ENCODE results near the gene SNU13.
"Not testable (repeated sequence)": the region's sequence is repeated elsewhere in the genome, so short reads cannot be mapped to it uniquely, and the experiment has no call there.

Gene SNU13

DNA sequence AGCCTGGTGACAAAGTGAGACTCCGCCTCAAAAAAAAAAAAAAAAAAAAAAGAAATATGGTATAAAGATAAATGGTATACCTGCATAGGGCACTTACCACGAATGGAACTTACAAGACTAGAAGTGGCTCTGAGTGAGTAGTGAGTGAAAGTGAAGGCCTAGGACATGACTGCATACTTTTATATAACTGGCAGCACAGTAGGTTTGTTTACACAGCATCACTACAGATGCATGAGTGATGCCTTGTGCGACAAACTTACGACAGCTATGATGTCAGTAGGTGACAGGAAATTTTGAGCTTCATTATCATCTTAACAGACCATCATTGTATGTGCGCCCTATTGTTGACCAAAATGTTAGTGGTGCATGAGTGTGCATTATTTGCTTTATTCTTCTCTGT is 49.9 kb downstream of the SNU13 start:
- no peak for DNase-seq

DNA sequence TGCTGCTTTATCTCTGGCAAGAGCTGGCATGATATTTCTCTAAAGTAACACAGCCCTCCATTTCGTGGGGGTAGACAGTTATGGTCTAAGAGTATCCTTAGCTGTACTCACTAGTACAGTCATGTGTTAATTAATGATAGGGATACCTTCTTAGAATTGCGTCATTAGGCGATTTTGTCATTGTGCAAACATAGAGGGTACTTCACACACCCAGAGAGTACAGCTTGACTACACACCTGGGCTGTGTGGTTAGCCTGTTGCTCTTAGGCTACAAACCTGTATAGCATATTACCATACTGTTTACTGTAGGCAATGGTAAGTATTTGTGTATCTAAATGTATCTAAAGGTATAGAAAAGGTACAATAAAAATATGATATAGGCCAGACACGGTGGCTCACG is 50.5 kb downstream of the SNU13 start:
- no peak for DNase-seq

DNA sequence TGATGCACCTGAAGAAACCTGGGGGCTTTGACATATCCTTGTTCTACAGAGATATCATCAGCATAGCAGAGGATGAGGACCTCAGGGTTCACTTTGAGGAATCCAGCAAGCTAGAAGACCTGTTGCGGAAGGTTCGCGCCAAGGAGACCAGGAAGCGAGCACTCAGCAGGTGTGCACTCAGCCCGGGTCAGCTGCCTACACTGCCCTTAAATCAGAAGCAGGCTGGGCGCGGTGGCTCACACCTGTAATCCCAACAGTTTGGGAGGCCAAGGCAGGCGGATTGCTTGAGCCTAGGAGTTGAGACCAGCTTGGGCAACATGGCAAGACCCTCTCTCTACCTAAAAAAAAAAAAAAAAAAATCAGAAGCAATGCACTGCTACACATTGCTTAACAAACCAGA is 51.0 kb downstream of the SNU13 start:
- DNase-seq = not testable (repeated sequence)

DNA sequence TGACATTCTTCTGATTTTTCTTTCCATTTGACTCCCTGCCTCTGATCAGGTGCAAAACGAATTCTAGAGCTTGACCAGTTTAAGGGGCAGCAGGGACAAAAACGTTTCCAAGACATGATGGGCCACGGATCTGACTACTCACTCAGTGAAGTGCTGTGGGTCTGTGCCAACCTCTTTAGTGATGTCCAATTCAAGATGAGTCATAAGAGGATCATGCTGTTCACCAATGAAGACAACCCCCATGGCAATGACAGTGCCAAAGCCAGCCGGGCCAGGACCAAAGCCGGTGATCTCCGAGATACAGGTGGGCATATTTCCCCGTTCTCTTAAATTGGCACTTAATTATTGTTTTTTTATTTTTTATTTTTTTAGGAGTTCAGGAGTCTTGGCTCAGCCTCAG is 52.2 kb downstream of the SNU13 start:
- peak in 5 of 14 donors; percentile 4 to 57 (median 20) for DNase-seq

DNA sequence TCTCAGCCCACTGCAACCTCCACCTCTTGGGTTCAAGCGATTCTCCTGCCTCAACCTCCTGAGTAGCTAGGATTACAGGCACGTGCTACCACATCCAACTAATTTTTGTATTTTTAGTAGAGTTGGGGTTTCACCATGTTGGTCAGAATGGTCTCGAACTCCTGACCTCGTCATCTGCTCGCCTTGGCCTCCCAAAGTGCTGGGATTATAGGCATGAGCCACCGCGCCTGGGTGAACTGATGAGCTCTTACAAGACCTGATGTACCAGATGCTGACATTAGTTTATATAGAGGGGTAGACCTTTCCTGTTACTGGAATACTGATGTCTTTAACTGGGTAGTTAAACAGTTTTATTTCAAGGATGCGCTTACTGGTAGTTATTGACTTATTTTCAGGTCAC is 54.1 kb downstream of the SNU13 start:
- DNase-seq = not testable (repeated sequence)

DNA sequence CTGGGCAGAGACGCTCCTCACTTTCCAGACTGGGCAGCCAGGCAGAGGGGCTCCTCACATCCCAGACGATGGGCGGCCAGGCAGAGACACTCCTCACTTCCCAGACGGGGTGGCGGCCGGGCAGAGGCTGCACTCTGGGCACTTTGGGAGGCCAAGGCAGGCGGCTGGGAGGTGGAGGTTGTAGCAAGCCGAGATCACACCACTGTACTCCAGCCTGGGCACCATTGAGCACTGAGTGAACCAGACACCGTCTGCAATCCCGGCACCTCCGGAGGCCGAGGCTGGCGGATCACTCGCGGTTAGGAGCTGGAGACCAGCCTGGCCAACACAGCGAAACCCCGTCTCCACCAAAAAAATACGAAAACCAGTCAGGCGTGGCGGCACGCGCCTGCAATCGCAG is 57.1 kb downstream of the SNU13 start:
- not testable (repeated sequence) for DNase-seq

DNA sequence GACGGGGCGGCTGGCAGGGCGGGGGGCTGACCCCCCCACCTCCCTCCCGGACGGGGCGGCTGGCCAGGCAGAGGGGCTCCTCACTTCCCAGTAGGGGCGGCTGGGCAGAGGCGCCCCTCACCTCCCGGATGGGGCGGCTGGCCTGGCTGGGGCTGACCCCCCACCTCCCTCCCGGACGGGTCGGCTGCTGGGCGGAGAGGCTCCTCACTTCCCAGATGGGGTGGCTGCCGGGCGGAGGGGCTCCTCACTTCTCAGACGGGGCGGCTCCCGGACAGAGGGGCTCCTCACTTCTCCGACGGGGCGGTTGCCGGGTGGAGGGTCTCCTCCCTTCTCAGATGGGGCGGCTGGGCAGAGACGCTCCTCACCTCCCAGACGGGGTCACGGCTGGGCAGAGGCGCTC is 57.6 kb downstream of the SNU13 start:
- DNase-seq = not testable (repeated sequence)

DNA sequence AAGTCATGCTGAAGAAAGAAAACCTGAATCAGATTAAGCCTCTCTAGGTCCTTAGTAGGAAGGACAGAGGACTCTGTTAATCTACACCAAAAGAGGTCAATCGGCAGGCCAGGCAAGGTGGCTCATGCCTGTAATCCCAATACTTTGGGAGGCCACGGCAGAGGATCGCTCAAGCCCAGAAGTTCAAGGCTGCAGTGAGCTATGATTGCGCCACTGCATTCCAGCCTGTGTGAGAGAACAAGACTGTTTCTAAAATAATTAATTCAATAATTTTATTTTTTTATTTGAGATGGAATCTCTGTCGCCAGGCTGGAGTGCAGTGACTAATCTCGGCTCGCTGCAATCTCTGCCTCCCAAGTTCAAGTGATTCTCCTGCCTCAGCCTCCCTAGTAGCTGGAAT is 63.1 kb downstream of the SNU13 start:
- no peak for DNase-seq

All from C1 segment of cervical spinal cord (tissue), 14 donors.